GM21515 (cell line): ENCODE results near the gene ERO1B.

Experiments used
- ATAC-seq: cut with Tn5 transposase; IDR thresholded peaks from one replicate; pipeline ENCODE4 v1.9.1; 2021; ENCODE audit not compliant: unreplicated experiment

Gene ERO1B

DNA sequence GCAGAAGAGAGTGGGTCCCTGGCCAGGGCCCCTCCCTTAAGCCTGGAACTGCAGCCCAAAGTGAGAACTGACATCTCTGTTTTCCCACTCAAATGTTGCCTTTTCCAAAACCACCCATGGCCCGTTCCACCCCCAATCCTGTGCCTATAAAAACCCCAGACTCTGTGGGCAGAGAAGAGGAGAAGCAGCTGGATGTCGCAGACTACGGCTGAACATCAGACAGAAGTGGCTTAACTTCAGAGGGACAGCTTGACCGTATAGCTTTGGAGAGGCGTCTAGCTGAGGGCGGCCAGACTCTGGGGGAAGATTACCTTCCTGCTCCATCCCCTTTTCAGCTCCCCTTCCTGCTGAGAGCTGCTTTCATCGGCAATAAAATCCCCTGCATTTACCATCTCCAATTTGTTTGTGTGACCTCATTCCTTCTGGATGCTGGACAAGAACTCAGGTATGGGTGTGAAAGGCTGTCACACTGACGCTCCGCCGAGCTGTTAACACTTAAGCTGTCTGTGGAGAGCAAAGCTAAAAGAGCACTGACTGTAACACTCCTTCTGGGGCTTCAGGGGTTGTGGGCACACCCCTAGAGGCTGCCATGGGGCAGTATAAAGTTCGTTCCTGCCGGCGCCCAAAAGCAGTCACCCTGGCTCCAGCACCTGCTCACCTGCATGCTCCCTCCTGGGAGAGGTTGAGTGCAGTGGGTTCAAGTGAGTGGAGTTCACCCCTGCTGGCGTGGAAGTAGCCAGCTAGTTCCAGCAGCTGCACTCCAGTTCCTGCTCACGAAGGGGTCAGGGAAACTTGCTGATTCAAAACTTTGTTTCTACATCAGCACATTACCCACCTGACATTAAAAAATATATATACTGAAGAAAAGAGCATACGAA is 19.6 kb upstream of the ERO1B start:
- ATAC-seq = no peak

DNA sequence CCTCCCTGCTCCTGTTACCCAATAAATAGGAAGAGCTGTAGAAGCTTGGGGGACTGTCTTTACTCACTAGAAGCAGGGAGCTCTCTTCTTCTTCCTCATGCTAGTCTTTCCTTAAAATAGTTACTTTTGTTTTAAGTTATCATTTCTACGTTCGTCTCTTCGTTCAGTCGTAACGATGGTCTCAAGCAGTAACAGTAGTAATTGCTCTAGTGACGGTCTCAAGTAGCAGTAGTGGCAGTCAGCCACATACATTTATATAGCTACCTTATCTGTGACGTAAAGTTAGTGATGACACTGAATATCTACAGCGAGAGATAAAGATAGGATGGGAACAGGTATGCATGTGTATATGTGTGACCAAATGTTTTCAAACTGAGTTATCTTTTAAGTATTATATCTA is 15.4 kb upstream of the ERO1B start:
- no peak for ATAC-seq

DNA sequence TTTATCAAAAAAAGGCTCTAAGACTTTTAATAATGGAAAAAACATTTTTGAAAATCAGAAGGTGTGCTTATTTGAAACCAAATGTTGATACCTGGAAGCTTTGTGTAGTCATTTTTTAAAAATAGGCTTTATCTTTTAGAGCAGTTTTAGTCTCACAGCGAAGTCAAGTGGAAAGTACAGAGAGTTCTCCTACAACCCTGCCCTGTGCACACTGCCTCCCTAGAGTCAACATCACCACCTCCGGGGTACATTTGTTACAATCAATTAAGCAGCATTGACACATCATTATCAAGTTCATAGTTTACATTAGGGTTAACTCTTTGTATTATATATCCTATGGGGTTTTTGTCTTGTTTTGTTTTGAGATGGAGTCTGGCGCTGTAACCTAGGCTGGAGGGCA is 10.7 kb upstream of the ERO1B start:
- no peak for ATAC-seq

DNA sequence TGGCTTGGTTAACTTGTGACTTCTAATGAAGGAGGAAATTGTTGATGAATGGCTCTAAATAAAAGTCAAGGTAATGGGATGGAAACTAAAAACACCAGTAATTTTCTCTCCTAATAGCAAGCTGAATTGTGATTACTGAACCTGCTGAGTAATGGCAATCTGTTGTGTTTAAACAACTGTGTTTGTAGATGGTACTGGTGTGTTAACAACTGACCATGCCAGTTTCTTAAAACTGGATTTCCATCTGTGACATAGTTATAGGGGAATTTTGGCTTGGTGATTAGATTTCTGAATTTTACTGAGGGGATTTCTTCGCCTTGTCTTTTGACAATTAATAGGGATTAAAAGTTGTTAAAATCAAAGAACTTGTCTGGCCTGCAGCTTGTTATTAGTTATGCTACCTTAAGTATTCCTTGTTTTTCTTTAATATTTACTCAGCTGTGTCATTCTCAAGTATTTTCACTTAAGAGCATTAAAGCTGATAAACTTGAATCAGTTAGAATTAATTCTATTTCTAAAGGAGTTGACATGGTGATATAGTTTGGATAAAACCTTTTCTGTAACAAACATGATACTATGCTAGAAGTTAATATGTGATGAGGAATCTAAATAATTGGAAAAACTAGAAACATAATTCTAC is 7.9 kb upstream of the ERO1B start:
- ATAC-seq = no peak

DNA sequence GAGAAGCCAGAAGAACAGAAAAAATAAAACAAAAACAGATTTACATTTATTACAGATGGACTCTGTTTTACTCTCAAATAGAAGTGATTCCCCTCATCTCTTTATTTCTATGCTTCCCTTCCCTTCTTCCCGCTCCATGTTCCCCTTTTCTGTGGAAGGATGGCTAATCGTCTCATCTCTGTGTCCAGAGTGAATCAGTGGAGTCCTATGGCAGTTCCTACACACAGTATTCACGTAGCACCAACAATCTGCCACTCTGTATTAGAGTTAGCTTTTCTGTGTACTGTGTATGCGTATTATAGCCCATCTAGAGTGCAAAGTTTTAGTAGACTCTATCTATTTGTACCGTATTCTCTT is 6.8 kb upstream of the ERO1B start:
- no peak for ATAC-seq

DNA sequence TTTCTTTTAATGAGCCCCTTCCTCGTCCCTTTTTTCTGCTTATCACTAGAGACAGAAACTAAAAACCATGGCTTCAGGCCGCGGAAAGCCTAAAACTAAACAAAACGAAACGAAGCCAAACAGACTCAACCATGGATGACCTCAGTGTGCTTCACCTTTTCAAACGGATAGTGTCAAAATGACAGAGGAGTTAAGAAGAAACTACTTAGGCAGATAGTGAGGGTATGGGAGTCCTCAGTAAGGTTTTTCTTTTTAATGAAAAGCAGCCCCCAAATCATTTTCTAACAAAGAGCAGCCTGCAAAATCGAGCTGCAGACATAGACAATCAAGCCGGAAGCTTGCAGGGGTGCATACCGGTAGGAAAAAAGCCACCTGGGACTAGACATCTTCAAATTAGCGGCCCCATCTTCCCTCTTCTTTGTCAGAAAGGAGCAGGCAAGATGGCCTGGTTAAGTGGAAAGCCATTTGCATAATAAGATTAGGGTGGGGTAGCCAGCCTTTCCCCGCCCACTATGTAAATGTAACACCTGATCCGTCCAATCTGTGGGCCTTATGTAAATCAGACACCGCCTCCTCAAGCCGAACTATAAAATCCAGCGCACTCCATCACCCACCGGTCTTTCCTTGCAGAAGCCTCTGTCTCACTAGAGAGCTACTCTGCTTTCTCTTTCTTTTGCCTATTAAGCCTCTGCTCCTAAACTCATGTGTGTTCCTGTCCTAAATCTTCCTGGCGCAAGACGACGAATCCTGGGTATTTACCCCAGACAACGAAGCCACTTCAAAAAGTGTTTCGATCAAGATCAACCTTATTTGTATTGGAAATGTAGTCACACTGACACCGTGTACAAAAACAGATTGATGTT is 6.2 kb upstream of the ERO1B start:
- ATAC-seq = no peak

DNA sequence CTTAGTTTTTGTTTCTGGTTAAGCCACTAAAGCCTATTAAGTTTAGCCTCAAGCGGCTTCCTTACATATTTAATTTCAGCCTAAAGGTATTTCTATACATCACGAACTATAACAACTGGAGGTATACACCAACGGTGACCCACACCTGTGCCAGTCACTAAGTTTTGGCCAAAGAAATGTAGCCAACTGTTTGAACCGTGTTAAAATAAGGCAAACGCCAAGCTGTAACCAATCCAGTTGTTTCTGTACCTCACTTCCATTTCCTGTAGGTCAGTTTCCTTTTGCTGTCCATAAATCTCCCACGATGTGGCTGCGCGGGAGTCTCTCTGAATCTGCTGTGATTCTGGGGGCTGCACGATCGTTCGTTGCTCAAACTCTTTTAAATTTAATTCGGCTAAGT is 5.6 kb upstream of the ERO1B start:
- ATAC-seq = no peak

DNA sequence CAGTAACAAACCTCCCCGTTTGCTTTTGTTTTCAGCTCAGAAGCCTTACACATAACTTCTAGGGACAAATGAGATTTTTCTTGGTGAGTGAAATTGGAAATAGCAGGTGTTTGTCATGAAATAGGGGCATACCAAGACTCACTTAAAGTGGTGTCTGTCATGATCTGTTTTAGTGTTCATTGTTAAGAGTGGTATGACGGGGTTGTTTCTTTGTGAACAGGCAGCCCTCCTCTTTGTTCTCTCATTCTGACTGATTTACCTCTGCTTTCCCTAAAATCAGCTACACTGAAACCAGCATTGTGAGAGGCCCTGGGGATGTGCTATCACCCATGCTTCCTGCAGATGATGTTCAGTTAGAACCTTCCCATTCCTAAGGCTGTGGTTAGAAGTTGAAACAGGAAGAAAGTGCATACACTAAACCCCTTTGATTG is 2.5 kb upstream of the ERO1B start:
- peak; percentile 44 for ATAC-seq

DNA sequence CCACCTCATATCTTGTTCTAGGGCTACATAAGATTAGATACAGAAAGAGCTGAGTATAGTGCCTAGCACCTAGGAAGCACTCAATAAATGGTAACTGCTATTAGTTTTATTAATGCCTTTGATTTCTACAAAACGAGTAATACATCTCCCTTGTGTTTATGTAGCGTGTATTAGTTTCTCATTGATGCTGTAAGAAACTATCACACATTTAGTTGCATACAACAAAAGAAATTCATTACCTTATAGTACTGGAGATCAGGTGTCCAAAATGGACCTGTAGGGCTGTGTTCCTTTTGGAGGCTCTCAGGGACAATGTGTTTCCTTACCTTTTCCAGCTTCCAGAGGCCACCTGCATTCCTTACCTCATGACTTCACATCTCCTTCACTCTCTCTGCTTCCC is 961 bp upstream of the ERO1B start:
- ATAC-seq = no peak

DNA sequence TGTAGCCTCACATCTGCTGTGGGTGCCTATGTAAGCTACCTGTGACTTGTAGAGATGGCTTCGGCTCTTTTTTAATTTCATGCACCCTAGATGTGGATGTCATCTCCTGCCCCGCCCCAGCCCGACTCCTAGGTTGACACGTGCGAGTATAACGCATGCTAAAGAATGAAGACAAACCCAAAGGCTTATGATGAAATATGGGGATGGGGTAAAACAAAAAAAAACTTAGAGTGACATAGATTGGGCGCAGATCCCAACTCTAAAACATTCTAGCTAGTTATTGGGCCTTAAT is 613 bp upstream of the ERO1B start:
- peak; percentile 5 for ATAC-seq

DNA sequence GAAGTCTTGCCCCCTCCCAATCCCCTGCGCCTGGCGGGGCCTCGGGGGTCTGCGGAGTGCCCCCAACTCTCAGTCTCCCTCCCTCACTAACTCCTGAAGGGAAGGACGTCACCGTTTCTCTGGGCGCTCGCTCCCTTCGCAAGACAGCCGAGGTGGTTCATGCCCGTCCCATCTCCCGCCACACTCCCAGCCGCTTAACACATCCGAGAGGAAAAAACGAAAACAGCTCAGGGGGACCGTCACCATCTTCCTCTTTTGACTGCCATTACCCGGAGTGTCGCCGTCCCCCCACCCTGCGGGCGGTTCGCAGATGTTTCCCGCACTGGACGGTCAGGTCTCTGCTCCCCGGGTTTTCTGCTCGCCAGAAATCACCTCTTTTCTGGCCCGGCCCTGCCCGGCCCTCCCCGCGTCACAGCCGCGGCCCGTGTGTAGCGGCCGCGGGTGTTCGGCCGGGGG is 532 bp downstream of the ERO1B start:
- peak; percentile 17 for ATAC-seq

DNA sequence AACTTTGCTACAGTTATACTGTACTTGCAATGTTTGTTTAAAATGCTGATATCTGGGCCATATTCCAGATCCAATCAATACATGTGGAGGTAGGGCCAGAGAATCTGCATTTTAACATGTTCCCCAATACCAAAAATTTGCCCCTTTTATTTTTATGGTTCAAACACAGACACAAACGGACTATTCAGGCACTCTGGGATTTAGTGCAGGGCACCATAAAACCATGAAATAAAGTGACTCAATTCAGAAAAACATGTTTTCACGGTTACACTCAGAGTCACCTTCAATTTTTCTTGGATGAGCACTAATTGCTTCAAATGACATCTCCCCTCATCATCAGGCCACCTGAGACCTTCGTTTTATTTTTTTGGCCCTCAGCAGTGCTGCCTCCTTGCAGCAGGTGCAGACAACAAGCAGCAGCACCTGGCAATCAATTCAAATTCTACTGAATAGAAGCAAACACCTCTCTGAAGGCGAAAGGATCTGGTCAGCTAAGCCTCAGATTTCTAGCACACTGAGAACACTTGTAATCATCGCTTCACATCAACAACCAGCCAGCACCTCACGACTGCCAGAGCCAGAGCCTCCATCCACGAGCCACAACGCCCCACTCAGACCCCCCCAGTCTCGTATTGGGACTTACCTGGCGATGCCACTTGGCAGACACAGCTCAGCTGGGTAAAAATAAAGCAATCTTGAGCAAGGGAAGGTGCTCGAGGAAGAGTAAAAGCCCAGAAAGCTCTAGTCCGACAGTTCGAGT is 1.1 kb downstream of the ERO1B start:
- no peak for ATAC-seq

DNA sequence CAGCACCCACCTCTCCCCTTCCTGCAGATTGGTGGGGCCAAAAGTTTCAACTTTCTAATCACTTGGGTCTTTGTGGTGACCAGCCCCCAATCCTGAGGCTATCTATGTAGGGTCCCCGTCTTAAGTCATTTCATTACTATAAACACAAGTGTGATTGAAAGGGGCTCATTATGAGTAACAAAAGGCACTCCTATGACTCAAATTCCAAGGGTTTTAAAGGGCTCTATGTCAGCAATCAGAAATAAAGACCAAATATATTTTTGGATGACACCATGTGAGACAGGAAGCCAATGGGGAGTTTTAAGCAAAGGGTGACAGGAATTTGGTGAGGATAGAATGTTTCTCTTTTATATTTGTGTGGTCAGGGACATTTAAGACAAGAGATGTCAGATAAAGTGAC is 6.2 kb downstream of the ERO1B start:
- ATAC-seq = no peak

DNA sequence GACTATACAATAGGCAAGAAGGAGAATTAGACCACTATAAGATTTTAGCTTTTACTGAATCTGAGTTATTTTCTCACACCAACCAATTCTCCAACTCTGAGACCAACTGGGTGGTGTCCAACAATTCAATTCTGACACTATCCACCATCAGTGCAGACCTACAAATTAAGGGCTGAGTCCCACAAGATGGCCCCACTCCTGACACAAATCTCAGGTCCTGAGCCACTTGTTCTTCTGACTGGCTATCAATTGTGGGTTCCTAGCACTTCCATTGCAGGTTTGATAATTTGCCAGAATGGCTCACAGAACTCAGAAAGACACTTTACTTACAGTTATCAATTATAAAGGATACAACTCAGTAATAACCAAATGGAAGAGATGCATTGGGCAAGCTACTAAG is 6.7 kb downstream of the ERO1B start:
- ATAC-seq = no peak

DNA sequence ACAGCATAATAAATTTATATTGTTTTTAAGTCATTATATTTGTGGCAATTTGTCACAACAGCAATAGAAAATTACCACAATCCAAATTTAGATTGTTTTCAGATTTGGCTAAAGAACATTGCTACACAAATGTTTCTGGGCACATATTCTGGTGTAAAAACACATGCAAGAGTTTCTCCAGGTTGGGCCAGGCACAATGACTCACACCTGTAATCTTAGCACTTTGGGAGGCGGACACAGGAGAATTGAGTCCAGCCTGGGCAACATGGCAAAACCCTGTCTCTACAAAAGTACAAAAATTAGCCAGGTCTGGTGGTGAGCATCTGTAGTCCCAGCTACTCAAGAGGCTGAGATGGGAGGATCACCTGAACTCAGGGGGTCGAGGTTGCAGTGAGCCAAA is 8.4 kb downstream of the ERO1B start:
- ATAC-seq = no peak

DNA sequence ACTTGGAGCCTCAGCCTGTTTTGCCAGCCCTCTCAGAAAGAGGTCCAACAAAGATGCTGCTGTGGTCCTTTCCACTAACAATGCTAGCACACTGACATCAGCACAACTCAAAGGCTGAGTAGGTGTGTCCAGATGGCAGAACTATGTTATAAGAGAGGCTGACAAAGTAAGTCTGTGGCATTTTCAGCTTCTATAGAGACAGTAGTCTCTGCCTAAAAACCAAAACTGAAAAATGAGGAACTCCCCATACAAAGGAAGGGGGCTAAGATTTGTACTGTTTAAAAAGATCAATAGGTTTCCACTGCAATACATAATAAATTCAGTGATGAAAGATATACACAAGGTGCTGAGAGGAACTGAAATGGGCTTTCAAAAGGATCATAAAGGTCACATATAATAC is 12.3 kb downstream of the ERO1B start:
- no peak for ATAC-seq

DNA sequence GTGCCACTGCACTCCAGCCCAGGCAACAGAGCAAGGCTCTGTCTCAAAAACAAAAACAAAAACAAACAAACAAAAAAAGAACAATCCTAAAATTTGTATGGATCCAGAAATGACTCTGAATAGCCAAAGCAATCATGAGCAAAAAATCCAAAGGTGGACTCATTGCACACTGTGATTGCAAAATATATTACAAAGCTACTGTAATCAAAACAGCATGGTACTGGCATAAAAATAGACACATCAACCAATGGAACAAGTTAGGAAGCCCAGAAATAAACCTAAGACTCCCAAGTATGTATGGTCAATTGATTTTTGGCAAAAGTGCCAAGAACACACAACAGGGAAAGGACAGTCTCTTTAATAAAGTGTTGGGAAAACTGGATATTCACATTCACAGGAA is 19.9 kb downstream of the ERO1B start:
- no peak for ATAC-seq

DNA sequence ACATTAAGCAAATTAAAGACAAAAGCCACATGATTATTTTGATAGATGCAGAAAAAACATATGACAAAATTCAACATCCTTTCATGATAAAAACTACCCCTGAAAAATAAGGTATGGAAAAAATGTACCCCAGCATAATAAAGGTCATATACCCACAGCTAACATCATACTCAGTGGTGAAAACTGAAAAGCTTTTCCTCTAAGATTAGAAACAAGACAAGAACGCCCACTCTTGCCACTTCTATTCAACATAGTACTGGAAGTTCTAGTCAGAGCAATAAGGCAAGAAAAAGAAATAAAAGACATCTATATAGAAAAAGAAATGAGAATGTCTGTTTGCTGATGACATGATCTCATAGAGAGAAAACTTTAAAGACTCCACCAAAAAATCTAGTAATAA is 20.7 kb downstream of the ERO1B start:
- ATAC-seq = no peak

DNA sequence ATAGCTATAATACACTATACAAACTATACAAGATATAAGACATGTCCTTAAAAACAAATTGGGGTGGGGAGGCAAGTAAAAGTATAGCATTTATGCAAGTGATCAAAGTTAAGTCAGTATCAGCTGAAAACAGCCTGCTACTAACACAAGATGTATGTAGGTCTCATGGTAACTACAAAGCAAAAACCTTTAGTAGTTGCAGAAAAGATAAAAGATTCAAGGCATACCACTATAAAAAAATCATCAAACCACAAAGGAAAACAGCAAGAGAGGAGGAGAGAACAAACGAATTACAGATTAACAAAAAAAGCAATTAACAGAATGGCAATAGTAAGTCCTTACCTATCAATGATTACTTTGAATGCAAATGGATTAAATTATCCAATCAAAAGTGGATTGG is 22.7 kb downstream of the ERO1B start:
- ATAC-seq = no peak

DNA sequence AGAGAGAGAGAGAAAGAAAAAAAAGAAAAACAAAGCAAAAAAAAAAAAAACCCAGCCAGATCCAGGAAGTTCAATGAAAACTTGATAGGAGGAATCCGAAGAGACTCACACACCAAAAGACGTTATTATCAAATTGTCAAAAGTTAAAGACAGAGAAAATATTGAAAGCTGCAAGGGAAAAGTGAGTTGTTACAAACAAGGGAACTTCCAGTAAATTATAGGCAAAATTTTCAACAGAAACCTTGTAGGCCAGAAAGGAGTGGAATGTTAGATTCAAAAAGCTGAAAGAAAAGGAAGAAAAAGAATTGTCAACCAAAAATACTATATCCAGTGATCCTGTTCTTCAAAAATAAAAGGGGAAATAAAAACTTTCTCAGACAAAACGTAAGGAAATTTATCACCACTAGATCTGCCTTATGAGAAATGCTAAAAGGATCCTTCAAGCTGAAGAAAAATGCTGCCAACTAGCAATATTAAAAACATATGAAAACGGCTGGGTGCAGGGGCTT is 23.6 kb downstream of the ERO1B start:
- ATAC-seq = no peak

DNA sequence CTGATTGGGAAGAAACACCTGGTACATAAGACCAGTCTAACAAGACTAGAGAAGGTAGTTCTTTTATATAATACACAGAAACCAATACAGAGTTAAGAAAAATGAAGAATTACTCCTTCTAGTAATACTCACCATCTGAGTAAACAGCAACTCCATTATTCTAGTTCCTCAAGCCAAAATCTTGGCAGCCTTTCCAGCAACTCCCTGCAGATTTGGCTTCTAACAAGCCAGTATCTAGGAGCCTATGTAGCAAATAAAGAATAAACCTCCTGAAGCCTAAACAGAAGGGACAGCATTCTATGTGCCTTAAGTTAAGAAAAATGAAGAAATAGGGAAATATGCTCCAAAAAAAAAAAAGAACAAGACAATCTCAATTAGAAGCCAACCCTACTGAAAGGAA is 24.5 kb downstream of the ERO1B start:
- no peak for ATAC-seq
